OCI-M1 (cell line): ENCODE results near the gene CRIM1.

ENCODE experiments used
- DNase-seq: peaks from one replicate; lab custom pipeline; 2025; lab: John Stamatoyannopoulos, UW

Gene CRIM1

GRCh38 chr2:36423619-36424120, 68.1 kb downstream of the CRIM1 start:
- no peak for DNase-seq

GRCh38 chr2:36425608-36426355, 70.2 kb downstream of the CRIM1 start:
- DNase-seq = no peak

GRCh38 chr2:36427790-36428243, 72.2 kb downstream of the CRIM1 start:
- DNase-seq = no peak

- no peak for DNase-seq
Measured at GRCh38 chr2:36430549-36430948, 75.0 kb downstream of the CRIM1 start.

GRCh38 chr2:36432479-36432878, 76.9 kb downstream of the CRIM1 start:
- DNase-seq = no peak

GRCh38 chr2:36433311-36434217, 78.0 kb downstream of the CRIM1 start:
- no peak for DNase-seq

- DNase-seq = no peak
Measured at GRCh38 chr2:36438449-36438977, 82.9 kb downstream of the CRIM1 start.

GRCh38 chr2:36439084-36439483, 83.5 kb downstream of the CRIM1 start:
- no peak for DNase-seq

GRCh38 chr2:36441065-36441625, 85.6 kb downstream of the CRIM1 start:
- DNase-seq = no peak

GRCh38 chr2:36441816-36442215, 86.2 kb downstream of the CRIM1 start:
- DNase-seq = no peak

GRCh38 chr2:36444216-36444936, 88.8 kb downstream of the CRIM1 start:
- DNase-seq = no peak

GRCh38 chr2:36445185-36445866, 89.7 kb downstream of the CRIM1 start:
- no peak for DNase-seq

GRCh38 chr2:36446294-36446693, 90.7 kb downstream of the CRIM1 start:
- no peak for DNase-seq

GRCh38 chr2:36449213-36449612, 93.6 kb downstream of the CRIM1 start:
- no peak for DNase-seq

GRCh38 chr2:36449943-36450392, 94.4 kb downstream of the CRIM1 start:
- DNase-seq = peak; percentile 90

- DNase-seq = peak; percentile 37
Measured at GRCh38 chr2:36450466-36451196, 95.1 kb downstream of the CRIM1 start.

GRCh38 chr2:36451512-36451911, 95.9 kb downstream of the CRIM1 start:
- DNase-seq = peak; percentile 95

GRCh38 chr2:36452260-36452659, 96.7 kb downstream of the CRIM1 start:
- no peak for DNase-seq

- no peak for DNase-seq
Measured at GRCh38 chr2:36453652-36454051, 98.1 kb downstream of the CRIM1 start.

- DNase-seq = no peak
Measured at GRCh38 chr2:36455011-36455410, 99.4 kb downstream of the CRIM1 start.
